ENCODE results near the gene KIAA1755. TPM values are rescaled to one million over a fixed set of nuclear protein-coding genes. Genes with fewer than 3 reads are reported as not detected.

Gene KIAA1755
- polyA plus RNA-seq, 1 donor from 2014 or later: not detected

DNA sequence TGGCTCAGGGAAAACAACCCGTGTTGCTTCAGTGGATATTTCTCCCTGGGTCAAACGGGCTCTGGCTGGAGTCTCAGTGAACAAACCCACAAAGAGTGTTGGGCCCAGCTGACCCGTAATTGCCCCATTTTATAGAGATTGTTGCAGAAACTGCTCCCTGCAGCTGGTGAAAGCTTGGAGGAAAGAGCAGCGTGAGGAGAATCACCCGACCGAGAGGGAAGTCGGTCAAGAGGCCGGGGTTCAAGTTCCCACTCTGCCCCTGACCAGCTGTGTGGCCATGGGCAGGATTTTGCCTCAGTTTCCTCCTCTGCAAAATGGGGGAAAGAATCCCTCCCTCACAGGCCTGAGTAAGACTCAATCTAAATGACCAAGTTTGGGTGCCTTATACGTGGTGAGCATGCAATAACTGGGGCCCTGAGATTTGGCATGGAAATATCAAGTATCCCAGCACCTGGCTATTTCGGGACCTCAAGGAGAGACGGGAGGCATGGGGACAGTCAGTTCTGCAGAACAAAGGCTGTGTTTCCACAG lies 93.8 kb downstream of the KIAA1755 start:
- no peaks in the 10 kb centered on the region for H3K36me3 ChIP-seq (ENCODE audit: insufficient read depth, low read length)
- no peak overlapping the region for H3K4me3 ChIP-seq (ENCODE audit: low read length)
- H3K4me2 ChIP-seq (ENCODE audit: low read length): no peak overlapping the region
- no peak overlapping the region for H3K9ac ChIP-seq (ENCODE audit: low read length)
- H4K20me1 ChIP-seq (ENCODE audit: insufficient read depth): no peaks in the 10 kb centered on the region
- H3K27me3 ChIP-seq (ENCODE audit: insufficient read depth, low read depth, low read length): peaks cover 6% of the 10 kb centered on the region
- H3F3A ChIP-seq (ENCODE audit: insufficient read depth, low read length, poor library complexity, severe bottlenecking): no peaks in the 10 kb centered on the region
- H3K9me3 ChIP-seq (ENCODE audit: low read length): no peaks in the 10 kb centered on the region
- H2AFZ ChIP-seq (ENCODE audit: low read depth, low read length): no peak overlapping the region
- H3K27ac ChIP-seq (ENCODE audit: low read length): no peak overlapping the region
- no peaks in the 10 kb centered on the region for H3K79me2 ChIP-seq (replicated peaks; ENCODE audit: insufficient read depth, low read length)
- TF ChIP-seq EZH2 (IDR thresholded peaks at IDR 0.05; ENCODE audit: borderline replicate concordance, insufficient read depth, low read length, poor library complexity, severe bottlenecking) (no peak), TAF1 (IDR thresholded peaks at IDR 0.05; ENCODE audit: low read depth) (no peak), MXI1 (conservative IDR thresholded peaks at IDR 0.05; ENCODE audit: poor library complexity, severe bottlenecking) (no peak), POLR2AphosphoS5 (IDR thresholded peaks at IDR 0.05) (no peak), SMC3 (conservative IDR thresholded peaks at IDR 0.05; ENCODE audit: poor library complexity) (no peak)
- TF ChIP-seq, protein P1, sequence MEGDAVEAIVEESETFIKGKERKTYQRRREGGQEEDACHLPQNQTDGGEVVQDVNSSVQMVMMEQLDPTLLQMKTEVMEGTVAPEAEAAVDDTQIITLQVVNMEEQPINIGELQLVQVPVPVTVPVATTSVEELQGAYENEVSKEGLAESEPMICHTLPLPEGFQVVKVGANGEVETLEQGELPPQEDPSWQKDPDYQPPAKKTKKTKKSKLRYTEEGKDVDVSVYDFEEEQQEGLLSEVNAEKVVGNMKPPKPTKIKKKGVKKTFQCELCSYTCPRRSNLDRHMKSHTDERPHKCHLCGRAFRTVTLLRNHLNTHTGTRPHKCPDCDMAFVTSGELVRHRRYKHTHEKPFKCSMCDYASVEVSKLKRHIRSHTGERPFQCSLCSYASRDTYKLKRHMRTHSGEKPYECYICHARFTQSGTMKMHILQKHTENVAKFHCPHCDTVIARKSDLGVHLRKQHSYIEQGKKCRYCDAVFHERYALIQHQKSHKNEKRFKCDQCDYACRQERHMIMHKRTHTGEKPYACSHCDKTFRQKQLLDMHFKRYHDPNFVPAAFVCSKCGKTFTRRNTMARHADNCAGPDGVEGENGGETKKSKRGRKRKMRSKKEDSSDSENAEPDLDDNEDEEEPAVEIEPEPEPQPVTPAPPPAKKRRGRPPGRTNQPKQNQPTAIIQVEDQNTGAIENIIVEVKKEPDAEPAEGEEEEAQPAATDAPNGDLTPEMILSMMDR (IDR thresholded peaks at IDR 0.05; ENCODE audit: poor library complexity, severe bottlenecking): no peak
- TF ChIP-seq, protein P2, sequence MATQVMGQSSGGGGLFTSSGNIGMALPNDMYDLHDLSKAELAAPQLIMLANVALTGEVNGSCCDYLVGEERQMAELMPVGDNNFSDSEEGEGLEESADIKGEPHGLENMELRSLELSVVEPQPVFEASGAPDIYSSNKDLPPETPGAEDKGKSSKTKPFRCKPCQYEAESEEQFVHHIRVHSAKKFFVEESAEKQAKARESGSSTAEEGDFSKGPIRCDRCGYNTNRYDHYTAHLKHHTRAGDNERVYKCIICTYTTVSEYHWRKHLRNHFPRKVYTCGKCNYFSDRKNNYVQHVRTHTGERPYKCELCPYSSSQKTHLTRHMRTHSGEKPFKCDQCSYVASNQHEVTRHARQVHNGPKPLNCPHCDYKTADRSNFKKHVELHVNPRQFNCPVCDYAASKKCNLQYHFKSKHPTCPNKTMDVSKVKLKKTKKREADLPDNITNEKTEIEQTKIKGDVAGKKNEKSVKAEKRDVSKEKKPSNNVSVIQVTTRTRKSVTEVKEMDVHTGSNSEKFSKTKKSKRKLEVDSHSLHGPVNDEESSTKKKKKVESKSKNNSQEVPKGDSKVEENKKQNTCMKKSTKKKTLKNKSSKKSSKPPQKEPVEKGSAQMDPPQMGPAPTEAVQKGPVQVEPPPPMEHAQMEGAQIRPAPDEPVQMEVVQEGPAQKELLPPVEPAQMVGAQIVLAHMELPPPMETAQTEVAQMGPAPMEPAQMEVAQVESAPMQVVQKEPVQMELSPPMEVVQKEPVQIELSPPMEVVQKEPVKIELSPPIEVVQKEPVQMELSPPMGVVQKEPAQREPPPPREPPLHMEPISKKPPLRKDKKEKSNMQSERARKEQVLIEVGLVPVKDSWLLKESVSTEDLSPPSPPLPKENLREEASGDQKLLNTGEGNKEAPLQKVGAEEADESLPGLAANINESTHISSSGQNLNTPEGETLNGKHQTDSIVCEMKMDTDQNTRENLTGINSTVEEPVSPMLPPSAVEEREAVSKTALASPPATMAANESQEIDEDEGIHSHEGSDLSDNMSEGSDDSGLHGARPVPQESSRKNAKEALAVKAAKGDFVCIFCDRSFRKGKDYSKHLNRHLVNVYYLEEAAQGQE (IDR thresholded peaks at IDR 0.05; ENCODE audit: borderline replicate concordance): no peak
- H3K9me2 ChIP-seq (ENCODE audit: insufficient read depth, low read length): no peaks in the 10 kb centered on the region

DNA sequence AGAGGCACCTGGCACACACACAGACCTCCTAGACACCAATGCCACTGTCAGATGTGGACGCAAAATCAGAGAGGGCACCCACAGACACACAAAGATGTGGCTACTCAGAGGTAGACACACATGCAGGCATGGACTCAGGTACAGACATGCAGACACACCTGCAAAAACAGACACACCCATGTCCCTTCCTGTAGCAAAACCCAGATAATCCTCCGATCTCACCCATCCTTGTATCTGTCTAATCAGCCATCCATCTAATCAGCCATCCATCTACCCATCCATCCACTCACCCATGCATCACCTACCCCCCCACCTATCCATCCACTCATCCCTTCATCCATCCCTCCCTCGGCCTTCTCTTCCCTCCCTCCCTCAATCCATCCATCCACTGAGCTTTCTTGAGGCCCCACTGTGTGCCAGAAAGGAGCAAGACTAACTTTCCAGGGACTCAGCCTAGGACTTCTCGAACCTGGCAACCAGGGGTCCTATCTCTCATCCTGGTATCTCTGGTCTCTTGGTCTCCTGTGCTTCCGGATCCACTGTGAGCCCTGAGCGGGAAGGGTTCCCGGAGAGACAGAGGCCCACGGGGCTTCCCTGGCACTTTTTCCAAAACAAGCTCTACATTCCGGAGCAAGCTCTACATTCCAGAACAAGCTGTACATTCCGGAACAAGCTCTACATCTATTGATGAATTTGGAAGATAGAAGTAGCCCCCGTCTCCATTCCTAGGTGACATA lies 94.4 kb downstream of the KIAA1755 start:
- Histone ChIP-seq H3F3A (ENCODE audit: insufficient read depth, low read length, poor library complexity, severe bottlenecking) (no peaks in the 10 kb centered on the region), H3K4me2 (ENCODE audit: low read length) (no peak overlapping the region), H3K36me3 (ENCODE audit: insufficient read depth, low read length) (no peaks in the 10 kb centered on the region), H3K9ac (ENCODE audit: low read length) (no peak overlapping the region), H3K79me2 (replicated peaks; ENCODE audit: insufficient read depth, low read length) (no peaks in the 10 kb centered on the region), H2AFZ (ENCODE audit: low read depth, low read length) (no peak overlapping the region), H3K27me3 (ENCODE audit: insufficient read depth, low read depth, low read length) (peaks cover 6% of the 10 kb centered on the region), H4K20me1 (ENCODE audit: insufficient read depth) (no peaks in the 10 kb centered on the region), H3K27ac (ENCODE audit: low read length) (no peak overlapping the region), H3K4me3 (ENCODE audit: low read length) (no peak overlapping the region), H3K9me2 (ENCODE audit: insufficient read depth, low read length) (no peaks in the 10 kb centered on the region), H3K9me3 (ENCODE audit: low read length) (no peaks in the 10 kb centered on the region)
- TF ChIP-seq EZH2 (IDR thresholded peaks at IDR 0.05; ENCODE audit: borderline replicate concordance, insufficient read depth, low read length, poor library complexity, severe bottlenecking): no peak
- no peak for TF ChIP-seq POLR2AphosphoS5 (IDR thresholded peaks at IDR 0.05)
- no peak for TF ChIP-seq EP300 (conservative IDR thresholded peaks at IDR 0.05; ENCODE audit: poor library complexity, severe bottlenecking)
- no peak for TF ChIP-seq TAF1 (IDR thresholded peaks at IDR 0.05; ENCODE audit: low read depth)
- no peak for TF ChIP-seq RAD21 (conservative IDR thresholded peaks at IDR 0.05)
- no peak for TF ChIP-seq SMC3 (conservative IDR thresholded peaks at IDR 0.05; ENCODE audit: poor library complexity)
- TF ChIP-seq MXI1 (conservative IDR thresholded peaks at IDR 0.05; ENCODE audit: poor library complexity, severe bottlenecking): no peak
- TF ChIP-seq, protein P2 (IDR thresholded peaks at IDR 0.05; ENCODE audit: borderline replicate concordance): no peak

All from neural cell (in vitro differentiated cells).